Measurements from ENCODE around the gene GPD1.

Gene GPD1

GRCh38 chr12:50157259-50157658, 53.5 kb downstream of the GPD1 start:
- TF ChIP-seq MAX (IDR thresholded peaks at IDR 0.05; ENCODE audit: low read depth, low read length) (no peak), POLR2A (IDR thresholded peaks at IDR 0.05; ENCODE audit: extremely low read depth, insufficient read length) (no peak), MYC (IDR thresholded peaks at IDR 0.05; ENCODE audit: low read depth, low read length) (no peak)
- TF ChIP-seq, protein P1, sequence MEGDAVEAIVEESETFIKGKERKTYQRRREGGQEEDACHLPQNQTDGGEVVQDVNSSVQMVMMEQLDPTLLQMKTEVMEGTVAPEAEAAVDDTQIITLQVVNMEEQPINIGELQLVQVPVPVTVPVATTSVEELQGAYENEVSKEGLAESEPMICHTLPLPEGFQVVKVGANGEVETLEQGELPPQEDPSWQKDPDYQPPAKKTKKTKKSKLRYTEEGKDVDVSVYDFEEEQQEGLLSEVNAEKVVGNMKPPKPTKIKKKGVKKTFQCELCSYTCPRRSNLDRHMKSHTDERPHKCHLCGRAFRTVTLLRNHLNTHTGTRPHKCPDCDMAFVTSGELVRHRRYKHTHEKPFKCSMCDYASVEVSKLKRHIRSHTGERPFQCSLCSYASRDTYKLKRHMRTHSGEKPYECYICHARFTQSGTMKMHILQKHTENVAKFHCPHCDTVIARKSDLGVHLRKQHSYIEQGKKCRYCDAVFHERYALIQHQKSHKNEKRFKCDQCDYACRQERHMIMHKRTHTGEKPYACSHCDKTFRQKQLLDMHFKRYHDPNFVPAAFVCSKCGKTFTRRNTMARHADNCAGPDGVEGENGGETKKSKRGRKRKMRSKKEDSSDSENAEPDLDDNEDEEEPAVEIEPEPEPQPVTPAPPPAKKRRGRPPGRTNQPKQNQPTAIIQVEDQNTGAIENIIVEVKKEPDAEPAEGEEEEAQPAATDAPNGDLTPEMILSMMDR (IDR thresholded peaks at IDR 0.05; ENCODE audit: low read depth, low read length), result no peak
- no peak for DNase-seq (ENCODE audit: low read depth)
- H3K4me3 ChIP-seq (ENCODE audit: low read depth, low read length), result no peak overlapping the region

DNA sequence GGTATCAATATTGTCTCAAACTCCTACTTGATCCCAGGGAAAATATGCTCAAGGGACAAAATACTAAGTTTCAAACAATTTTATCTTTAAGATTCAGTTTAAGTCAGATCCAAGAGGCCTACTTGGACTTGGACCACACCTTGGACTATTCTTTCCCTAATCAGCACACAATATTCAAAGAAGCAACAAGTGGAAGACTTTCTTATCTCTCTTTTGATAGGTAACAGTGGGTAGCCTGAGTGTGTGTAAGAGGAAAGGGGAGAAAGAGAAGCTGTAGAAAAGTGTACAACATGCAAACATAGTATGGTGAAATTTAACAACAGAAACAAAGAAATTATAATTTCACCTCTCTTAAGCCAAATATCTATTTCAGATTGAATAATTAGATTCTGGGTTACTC, 56.8 kb downstream of the GPD1 start:
- no peak for DNase-seq (ENCODE audit: low read depth)
- H3K4me3 ChIP-seq (ENCODE audit: low read depth, low read length), result no peak overlapping the region
- TF ChIP-seq, protein P1 (IDR thresholded peaks at IDR 0.05; ENCODE audit: low read depth, low read length), result no peak
- TF ChIP-seq MYC (IDR thresholded peaks at IDR 0.05; ENCODE audit: low read depth, low read length), result no peak
- TF ChIP-seq MAX (IDR thresholded peaks at IDR 0.05; ENCODE audit: low read depth, low read length), result no peak
- no peak for TF ChIP-seq POLR2A (IDR thresholded peaks at IDR 0.05; ENCODE audit: extremely low read depth, insufficient read length)

Measured in NB4 (cell line).